Activated naive CD4-positive, alpha-beta T cell treated with anti-CD3 and anti-CD28 coated beads, Interleukin-2, amount 50 U/mL, for 24 hours (primary cell): ENCODE data around the gene DNAAF1.
A peak's percentile ranks its signal among the peaks of the same experiment; 100 is the strongest.
"Not testable (repeated sequence)": the region's sequence is repeated elsewhere in the genome, so short reads cannot be mapped to it uniquely, and the experiment has no call there.

ENCODE experiments used
- H3K27ac Mint-ChIP-seq: one replicate; pipeline ENCODE4 v1.8.0; 2021; ENCODE audit warnings: mild to moderate bottlenecking, mixed read lengths
- H3K27me3 Mint-ChIP-seq: one replicate; pipeline ENCODE4 v1.8.0; 2021; ENCODE audit warnings: mixed read lengths
- H3K36me3 Mint-ChIP-seq: one replicate; pipeline ENCODE4 v1.8.0; 2021; ENCODE audit warnings: mixed read lengths
- H3K4me1 Mint-ChIP-seq: one replicate; pipeline ENCODE4 v1.8.0; 2021; ENCODE audit warnings: mixed read lengths
- H3K4me3 Mint-ChIP-seq: one replicate; pipeline ENCODE4 v1.8.0; 2021; ENCODE audit warnings: mild to moderate bottlenecking, mixed read lengths
- H3K9me3 Mint-ChIP-seq: one replicate; pipeline ENCODE4 v1.8.0; 2021; ENCODE audit warnings: mixed read lengths

The DNAAF1 gene

GRCh38 chr16:84116720-84117493, 28.2 kb upstream of the DNAAF1 start, which contains the start of gene MBTPS1:
Gene MBTPS1, minus strand, starts transcription at chr16:84116942. Its CDS starts 15,159 bp downstream, at chr16:84101783.
- H3K27ac Mint-ChIP-seq = peak within 1 kb of the TSS; percentile 99
- peaks cover 32% of the 10 kb centered on the region for H3K4me1 Mint-ChIP-seq
- H3K9me3 Mint-ChIP-seq = no peaks in the 10 kb centered on the region
- peaks cover 2% of the 10 kb centered on the region for H3K36me3 Mint-ChIP-seq
- no peaks in the 10 kb centered on the region for H3K27me3 Mint-ChIP-seq
- peak within 1 kb of the TSS; percentile 96 for H3K4me3 Mint-ChIP-seq

- no peaks in the 10 kb centered on the region for H3K27me3 Mint-ChIP-seq
- peaks cover 3% of the 10 kb centered on the region for H3K36me3 Mint-ChIP-seq
- H3K4me3 Mint-ChIP-seq = peak overlapping the region; percentile 96
- H3K4me1 Mint-ChIP-seq = peaks cover 29% of the 10 kb centered on the region
- peak overlapping the region; percentile 99 for H3K27ac Mint-ChIP-seq
- no peaks in the 10 kb centered on the region for H3K9me3 Mint-ChIP-seq
These were observed 27.6 kb upstream of the DNAAF1 start for GRCh38 chr16:84117494-84117843.

- Mint-ChIP-seq H3K27ac (peak overlapping the region; percentile 17), H3K4me1 (peaks cover 25% of the 10 kb centered on the region), H3K4me3 (peak overlapping the region; percentile 61)
- not testable (repeated sequence) for H3K36me3 Mint-ChIP-seq, H3K27me3 Mint-ChIP-seq, H3K9me3 Mint-ChIP-seq
These were observed 26.8 kb upstream of the DNAAF1 start for GRCh38 chr16:84118315-84118714.

GRCh38 chr16:84119368-84119767, 25.7 kb upstream of the DNAAF1 start:
- H3K36me3 Mint-ChIP-seq = peaks cover 3% of the 10 kb centered on the region
- no peaks in the 10 kb centered on the region for H3K9me3 Mint-ChIP-seq
- no peak overlapping the region for H3K27ac Mint-ChIP-seq
- H3K4me3 Mint-ChIP-seq = no peak overlapping the region
- H3K4me1 Mint-ChIP-seq = peaks cover 21% of the 10 kb centered on the region
- no peaks in the 10 kb centered on the region for H3K27me3 Mint-ChIP-seq

GRCh38 chr16:84120023-84120422, 25.1 kb upstream of the DNAAF1 start:
- peaks cover 3% of the 10 kb centered on the region for H3K36me3 Mint-ChIP-seq
- H3K9me3 Mint-ChIP-seq = no peaks in the 10 kb centered on the region
- no peak overlapping the region for H3K4me3 Mint-ChIP-seq
- no peak overlapping the region for H3K27ac Mint-ChIP-seq
- H3K4me1 Mint-ChIP-seq = peaks cover 16% of the 10 kb centered on the region
- no peaks in the 10 kb centered on the region for H3K27me3 Mint-ChIP-seq

- Mint-ChIP-seq H3K4me3 (no peak overlapping the region), H3K27ac (no peak overlapping the region), H3K27me3 (no peaks in the 10 kb centered on the region), H3K9me3 (no peaks in the 10 kb centered on the region), H3K36me3 (peaks cover 6% of the 10 kb centered on the region), H3K4me1 (peaks cover 7% of the 10 kb centered on the region)
These were observed 24.1 kb upstream of the DNAAF1 start for GRCh38 chr16:84121007-84121406.

GRCh38 chr16:84124257-84125073, 20.6 kb upstream of the DNAAF1 start:
- no peaks in the 10 kb centered on the region for H3K9me3 Mint-ChIP-seq
- H3K4me3 Mint-ChIP-seq = no peak overlapping the region
- H3K27me3 Mint-ChIP-seq = no peaks in the 10 kb centered on the region
- H3K4me1 Mint-ChIP-seq = no peaks in the 10 kb centered on the region
- peaks cover 9% of the 10 kb centered on the region for H3K36me3 Mint-ChIP-seq
- no peak overlapping the region for H3K27ac Mint-ChIP-seq

GRCh38 chr16:84131117-84131516, 14.0 kb upstream of the DNAAF1 start:
- H3K27ac Mint-ChIP-seq = no peak overlapping the region
- H3K36me3 Mint-ChIP-seq = peaks cover 5% of the 10 kb centered on the region
- H3K9me3 Mint-ChIP-seq = no peaks in the 10 kb centered on the region
- no peak overlapping the region for H3K4me3 Mint-ChIP-seq
- H3K4me1 Mint-ChIP-seq = no peaks in the 10 kb centered on the region
- H3K27me3 Mint-ChIP-seq = no peaks in the 10 kb centered on the region

GRCh38 chr16:84132527-84133285, 12.4 kb upstream of the DNAAF1 start:
- no peaks in the 10 kb centered on the region for H3K9me3 Mint-ChIP-seq
- H3K27me3 Mint-ChIP-seq = no peaks in the 10 kb centered on the region
- peaks cover 5% of the 10 kb centered on the region for H3K4me1 Mint-ChIP-seq
- peaks cover 5% of the 10 kb centered on the region for H3K36me3 Mint-ChIP-seq
- no peak overlapping the region for H3K4me3 Mint-ChIP-seq
- H3K27ac Mint-ChIP-seq = no peak overlapping the region

GRCh38 chr16:84136331-84137125, 8.6 kb upstream of the DNAAF1 start:
- no peaks in the 10 kb centered on the region for H3K9me3 Mint-ChIP-seq
- H3K4me3 Mint-ChIP-seq = no peak overlapping the region
- H3K36me3 Mint-ChIP-seq = peaks cover 2% of the 10 kb centered on the region
- H3K4me1 Mint-ChIP-seq = peaks cover 20% of the 10 kb centered on the region
- H3K27me3 Mint-ChIP-seq = no peaks in the 10 kb centered on the region
- peak overlapping the region; percentile 1 for H3K27ac Mint-ChIP-seq

- Mint-ChIP-seq H3K27me3 (no peaks in the 10 kb centered on the region), H3K36me3 (no peaks in the 10 kb centered on the region), H3K4me1 (peaks cover 26% of the 10 kb centered on the region), H3K9me3 (no peaks in the 10 kb centered on the region), H3K4me3 (no peak overlapping the region), H3K27ac (peak overlapping the region; percentile 1)
These were observed 7.8 kb upstream of the DNAAF1 start for GRCh38 chr16:84137287-84137686.

GRCh38 chr16:84137769-84138357, 7.2 kb upstream of the DNAAF1 start:
- Mint-ChIP-seq H3K4me3 (no peak overlapping the region), H3K27ac (no peak overlapping the region), H3K9me3 (no peaks in the 10 kb centered on the region), H3K4me1 (peaks cover 29% of the 10 kb centered on the region), H3K36me3 (no peaks in the 10 kb centered on the region), H3K27me3 (no peaks in the 10 kb centered on the region)

- Mint-ChIP-seq H3K27ac (no peak overlapping the region), H3K4me1 (peaks cover 35% of the 10 kb centered on the region)
These were observed 6.6 kb upstream of the DNAAF1 start for GRCh38 chr16:84138500-84138823.

GRCh38 chr16:84138824-84139627, 6.1 kb upstream of the DNAAF1 start:
- H3K27me3 Mint-ChIP-seq = no peaks in the 10 kb centered on the region
- no peaks in the 10 kb centered on the region for H3K36me3 Mint-ChIP-seq
- peaks cover 39% of the 10 kb centered on the region for H3K4me1 Mint-ChIP-seq
- no peak overlapping the region for H3K4me3 Mint-ChIP-seq
- no peak overlapping the region for H3K27ac Mint-ChIP-seq
- H3K9me3 Mint-ChIP-seq = no peaks in the 10 kb centered on the region

More at GRCh38 chr16:84138500-84138823, 6.6 kb upstream of the DNAAF1 start:
- no peaks in the 10 kb centered on the region for H3K9me3 Mint-ChIP-seq
- no peaks in the 10 kb centered on the region for H3K27me3 Mint-ChIP-seq
- H3K36me3 Mint-ChIP-seq = no peaks in the 10 kb centered on the region
- H3K4me3 Mint-ChIP-seq = no peak overlapping the region
